Panc1 (cell line): ENCODE data around the gene CNN2. TPM values are rescaled to one million over a fixed set of nuclear protein-coding genes. Genes with fewer than 3 reads are reported as not detected.
A peak's percentile ranks its signal among the peaks of the same experiment; 100 is the strongest.

Experiments
- ATAC-seq: fragments of 200-7000 bp; cut with Tn5 transposase; 2 replicates; pipeline ENCODE4 v1.9.1; 2020; ENCODE audit warnings: mild to moderate bottlenecking, moderate library complexity
- BruUV-seq: library from RNA; stranded (reverse); fragments of 400-500 nt; replicated peaks from 2 replicates; lab custom pipeline; 2021; lab: Mats Ljungman, UMichigan
- CTCF ChIA-PET: fragments of 300-600 bp; sonication (Branson Sonifier 250); formaldehyde crosslinking; loops from one replicate; lab custom pipeline; 2022; ENCODE audit warnings: antibody characterized with exemption; lab: Charles Lee
- POLR2A ChIA-PET: fragments of 300-600 bp; sonication (Branson Sonifier 250); formaldehyde crosslinking; loops from one replicate; lab custom pipeline; 2022; ENCODE audit warnings: antibody characterized with exemption; lab: Charles Lee
- DNase-seq: peaks from one replicate; pipeline ENCODE4 v3.0.0-alpha.2; 2010; ENCODE audit warnings: low read depth, low spot score
- H3K27ac ChIP-seq: 2 replicates; pipeline ENCODE4 v1.5.1; 2011; ENCODE audit warnings: mild to moderate bottlenecking, low read length, inconsistent platforms
- H3K27me3 ChIP-seq: fragments of 200-500 bp; sonication (Bioruptor generic); 2 replicates; pipeline ENCODE4 v1.6.0; 2014; ENCODE audit warnings: low read length, inconsistent platforms; ENCODE audit not compliant: control insufficient read depth, insufficient read depth
- H3K36me3 ChIP-seq: fragments of 200-500 bp; sonication (Bioruptor generic); 2 replicates; pipeline ENCODE4 v1.5.1; 2014; ENCODE audit warnings: inconsistent platforms, mild to moderate bottlenecking, low read length, moderate library complexity; ENCODE audit not compliant: control insufficient read depth, insufficient read depth
- H3K4me1 ChIP-seq: 2 replicates; pipeline ENCODE4 v1.5.1; 2011; ENCODE audit warnings: inconsistent platforms, mild to moderate bottlenecking, low read length, moderate library complexity; ENCODE audit not compliant: control insufficient read depth, insufficient read depth
- H3K4me3 ChIP-seq, 2 experiments: 2 replicates each; pipeline ENCODE4 v1.5.1; 2011 to 2012; ENCODE audit warnings: low read depth in 2 of 2, low read length in 2 of 2, mild to moderate bottlenecking in 2 of 2, inconsistent platforms in 1 of 2, moderate library complexity in 1 of 2
- H3K9me3 ChIP-seq: fragments of 200-500 bp; sonication (Bioruptor generic); 2 replicates; pipeline ENCODE4 v1.5.1; 2014; ENCODE audit warnings: low read depth, mild to moderate bottlenecking, inconsistent platforms, low read length, moderate library complexity; ENCODE audit not compliant: control insufficient read depth, insufficient read depth
- POLR2AphosphoS5 ChIP-seq: IDR thresholded peaks from 2 replicates; pipeline ENCODE4 v1.6.1; 2012; ENCODE audit warnings: mild to moderate bottlenecking, low read depth, low read length, moderate library complexity
- SIN3A ChIP-seq: IDR thresholded peaks from 2 replicates; pipeline ENCODE4 v1.6.1; 2012; ENCODE audit warnings: low read depth, mild to moderate bottlenecking, low read length, moderate library complexity, borderline replicate concordance; ENCODE audit not compliant: insufficient read depth
- TCF7L2 ChIP-seq: IDR thresholded peaks from 2 replicates; pipeline ENCODE4 v1.6.1; 2011; ENCODE audit warnings: mild to moderate bottlenecking, low read depth, low read length, inconsistent platforms
- in situ Hi-C: cut with HindIII; loops from 2 replicates; pipeline ENCODE4 v1.10.0; 2016; ENCODE audit warnings: low sequenced_read_pairs, low pct_unique_long_range_greater_than_20kb
- intact Hi-C: fragments of 100-400 bp; cut with micrococcal nuclease; formaldehyde crosslinking; loops from one replicate; pipeline ENCODE4 v1.10.0; 2022; ENCODE audit not compliant: unreplicated experiment
- total RNA-seq: library from RNA; stranded (reverse); gene quantifications from one replicate; pipeline ENCODE4 v1.2.1, GENCODE V29; 2021; ENCODE audit not compliant: unreplicated experiment
- TF ChIP-seq, protein P1 (sequence below): fragments of 450-650 bp; IDR thresholded peaks from 2 replicates; pipeline ENCODE4 v1.5.1; 2017; ENCODE audit warnings: mild to moderate bottlenecking
- TF ChIP-seq, protein P2 (sequence below), 2 experiments: IDR thresholded peaks; 2 replicates each; pipeline ENCODE4 v1.6.1; 2011 to 2012; ENCODE audit warnings: low read depth in 2 of 2, control low read depth in 1 of 2, low read length in 1 of 2, mild to moderate bottlenecking in 1 of 2, moderate library complexity in 1 of 2; ENCODE audit not compliant: insufficient read depth in 1 of 2

CNN2 gene
- total RNA-seq, 1 experiment from 2014 or later: 203 TPM

DNA sequence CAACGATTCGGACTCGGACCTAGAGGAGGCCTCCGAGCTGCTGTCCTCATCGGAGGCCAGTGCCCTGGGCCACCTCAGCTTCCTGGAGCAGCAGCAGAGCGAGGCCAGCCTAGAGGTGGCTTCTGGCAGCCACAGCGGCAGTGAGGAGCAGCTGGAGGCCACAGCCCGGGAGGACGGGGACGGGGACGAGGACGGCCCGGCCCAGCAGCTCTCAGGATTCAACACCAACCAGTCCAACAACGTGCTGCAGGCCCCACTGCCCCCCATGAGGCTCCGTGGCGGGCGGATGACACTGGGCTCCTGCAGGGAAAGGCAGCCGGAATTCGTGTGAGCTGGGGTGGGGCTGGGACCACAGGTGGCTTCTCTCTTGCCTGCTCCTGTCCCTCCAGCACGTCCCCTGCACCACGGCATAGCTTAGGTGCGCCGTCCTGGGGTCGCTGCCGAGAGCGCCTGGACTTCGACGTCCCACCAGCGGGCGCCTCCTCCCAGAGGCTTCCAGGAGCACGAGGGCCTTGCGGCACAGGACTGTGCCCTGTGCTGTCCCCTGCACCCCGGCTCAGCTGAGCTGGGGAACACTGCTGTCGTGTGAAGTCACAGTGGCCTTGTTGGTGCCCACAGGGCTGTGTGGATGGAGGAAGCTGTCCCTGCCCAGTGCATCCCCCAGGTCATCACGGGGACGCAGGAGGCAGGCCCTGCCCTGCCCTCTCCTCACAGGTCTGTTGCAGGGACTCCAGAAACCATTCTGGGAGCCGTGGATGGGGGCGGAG, 59.5 kb downstream of the CNN2 start:
- Histone ChIP-seq H3K4me1 (no peaks in the 10 kb centered on the region; the same call in 1 of the 2 replicates), H3K27me3 (no peaks in the 10 kb centered on the region), H3K27ac (no peak overlapping the region), H3K36me3 (no peaks in the 10 kb centered on the region), H3K9me3 (no peaks in the 10 kb centered on the region), H3K4me3 (no peak overlapping the region)
- no peak for DNase-seq
- ATAC-seq: peak; percentile 11
- intact Hi-C loops: no loop called here
- in situ Hi-C loops: no loop called here
- POLR2A ChIA-PET: interaction anchor here (0.6 to 0.8 kb wide), 2 partner anchors 15 to 135 kb away, joined by 3 to 4 read pairs; no protein-coding TSS in a partner anchor
- CTCF ChIA-PET: no interaction called here
- TF ChIP-seq, protein P1, sequence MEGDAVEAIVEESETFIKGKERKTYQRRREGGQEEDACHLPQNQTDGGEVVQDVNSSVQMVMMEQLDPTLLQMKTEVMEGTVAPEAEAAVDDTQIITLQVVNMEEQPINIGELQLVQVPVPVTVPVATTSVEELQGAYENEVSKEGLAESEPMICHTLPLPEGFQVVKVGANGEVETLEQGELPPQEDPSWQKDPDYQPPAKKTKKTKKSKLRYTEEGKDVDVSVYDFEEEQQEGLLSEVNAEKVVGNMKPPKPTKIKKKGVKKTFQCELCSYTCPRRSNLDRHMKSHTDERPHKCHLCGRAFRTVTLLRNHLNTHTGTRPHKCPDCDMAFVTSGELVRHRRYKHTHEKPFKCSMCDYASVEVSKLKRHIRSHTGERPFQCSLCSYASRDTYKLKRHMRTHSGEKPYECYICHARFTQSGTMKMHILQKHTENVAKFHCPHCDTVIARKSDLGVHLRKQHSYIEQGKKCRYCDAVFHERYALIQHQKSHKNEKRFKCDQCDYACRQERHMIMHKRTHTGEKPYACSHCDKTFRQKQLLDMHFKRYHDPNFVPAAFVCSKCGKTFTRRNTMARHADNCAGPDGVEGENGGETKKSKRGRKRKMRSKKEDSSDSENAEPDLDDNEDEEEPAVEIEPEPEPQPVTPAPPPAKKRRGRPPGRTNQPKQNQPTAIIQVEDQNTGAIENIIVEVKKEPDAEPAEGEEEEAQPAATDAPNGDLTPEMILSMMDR: no peak
- 0 out of 2 replicates have a peak, but pooled peaks have one; percentile 26 for TF ChIP-seq POLR2AphosphoS5
- no TSS peak for BruUV-seq

DNA sequence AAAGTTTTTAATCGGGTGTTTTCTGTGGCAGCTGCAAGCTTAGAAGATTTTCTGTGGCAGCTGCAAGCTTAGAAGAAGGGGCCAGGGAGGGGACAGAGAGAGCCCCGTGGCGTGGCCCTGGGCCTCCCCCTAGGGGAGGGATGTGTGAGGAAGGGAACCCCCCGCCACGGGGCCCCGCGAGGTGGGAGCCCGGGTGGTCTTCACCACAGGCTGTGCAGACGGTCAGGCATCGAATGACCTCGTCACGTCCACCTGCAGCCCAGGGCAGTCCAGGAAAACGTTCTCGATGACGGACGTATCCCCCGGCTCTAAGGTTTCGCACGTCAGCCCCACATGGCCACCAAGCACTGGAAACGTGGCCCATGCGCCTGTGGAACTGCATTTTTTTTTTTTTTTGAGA, 60.2 kb downstream of the CNN2 start:
- ATAC-seq (no peak), DNase-seq (no peak)
- POLR2A ChIA-PET: interaction anchor here (0.6 to 0.7 kb wide), 2 partner anchors 20 to 136 kb away, joined by 3 to 4 read pairs; no protein-coding TSS in a partner anchor
- BruUV-seq: no TSS peak
- Histone ChIP-seq H3K9me3 (no peaks in the 10 kb centered on the region), H3K36me3 (no peaks in the 10 kb centered on the region), H3K27ac (no peak overlapping the region), H3K27me3 (no peaks in the 10 kb centered on the region), H3K4me1 (no peaks in the 10 kb centered on the region; the same call in 1 of the 2 replicates), H3K4me3 (no peak overlapping the region)
- intact Hi-C loops (no loop called here), in situ Hi-C loops (no loop called here)
- TF ChIP-seq TCF7L2: no peak
- TF ChIP-seq, protein P1: no peak
- TF ChIP-seq, protein P2, sequence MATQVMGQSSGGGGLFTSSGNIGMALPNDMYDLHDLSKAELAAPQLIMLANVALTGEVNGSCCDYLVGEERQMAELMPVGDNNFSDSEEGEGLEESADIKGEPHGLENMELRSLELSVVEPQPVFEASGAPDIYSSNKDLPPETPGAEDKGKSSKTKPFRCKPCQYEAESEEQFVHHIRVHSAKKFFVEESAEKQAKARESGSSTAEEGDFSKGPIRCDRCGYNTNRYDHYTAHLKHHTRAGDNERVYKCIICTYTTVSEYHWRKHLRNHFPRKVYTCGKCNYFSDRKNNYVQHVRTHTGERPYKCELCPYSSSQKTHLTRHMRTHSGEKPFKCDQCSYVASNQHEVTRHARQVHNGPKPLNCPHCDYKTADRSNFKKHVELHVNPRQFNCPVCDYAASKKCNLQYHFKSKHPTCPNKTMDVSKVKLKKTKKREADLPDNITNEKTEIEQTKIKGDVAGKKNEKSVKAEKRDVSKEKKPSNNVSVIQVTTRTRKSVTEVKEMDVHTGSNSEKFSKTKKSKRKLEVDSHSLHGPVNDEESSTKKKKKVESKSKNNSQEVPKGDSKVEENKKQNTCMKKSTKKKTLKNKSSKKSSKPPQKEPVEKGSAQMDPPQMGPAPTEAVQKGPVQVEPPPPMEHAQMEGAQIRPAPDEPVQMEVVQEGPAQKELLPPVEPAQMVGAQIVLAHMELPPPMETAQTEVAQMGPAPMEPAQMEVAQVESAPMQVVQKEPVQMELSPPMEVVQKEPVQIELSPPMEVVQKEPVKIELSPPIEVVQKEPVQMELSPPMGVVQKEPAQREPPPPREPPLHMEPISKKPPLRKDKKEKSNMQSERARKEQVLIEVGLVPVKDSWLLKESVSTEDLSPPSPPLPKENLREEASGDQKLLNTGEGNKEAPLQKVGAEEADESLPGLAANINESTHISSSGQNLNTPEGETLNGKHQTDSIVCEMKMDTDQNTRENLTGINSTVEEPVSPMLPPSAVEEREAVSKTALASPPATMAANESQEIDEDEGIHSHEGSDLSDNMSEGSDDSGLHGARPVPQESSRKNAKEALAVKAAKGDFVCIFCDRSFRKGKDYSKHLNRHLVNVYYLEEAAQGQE (IDR thresholded peaks at IDR 0.05; ENCODE audit: insufficient read depth in 1 of 2, low read depth in 2 of 2, low read length in 1 of 2): no peak
- no peak for TF ChIP-seq SIN3A
- no peak for TF ChIP-seq POLR2AphosphoS5
- CTCF ChIA-PET: no interaction called here
